Stimulated activated naive B cell treated with anti-CD40 and anti-IgM and Interleukin-4, amounts not matched to agents 10 μg/mL and 1 μg/mL and 100 μg/mL, for 72 hours (primary cell): Measurements from ENCODE around the gene TMEM62.
A peak's percentile ranks its signal among the peaks of the same experiment; 100 is the strongest.
"Not testable (repeated sequence)": the region's sequence is repeated elsewhere in the genome, so short reads cannot be mapped to it uniquely, and the experiment has no call there.

ENCODE experiments used
- ATAC-seq, 2 donors: fragments of 150-1000 bp; cut with Tn5 transposase; replicated peaks; 2 replicates each; pipeline ENCODE4 v1.10.0; 2021; ENCODE audit warnings: moderate library complexity in 1 of 2
- DNase-seq: peaks from one replicate; pipeline ENCODE4 v3.0.0; 2021
- H3K27ac Mint-ChIP-seq: one replicate; pipeline ENCODE4 v1.8.0; 2022; ENCODE audit warnings: mild to moderate bottlenecking, mixed read lengths
- H3K27me3 Mint-ChIP-seq, 2 donors: one replicate each; pipeline ENCODE4 v1.8.0; 2022; ENCODE audit warnings: mixed read lengths in 2 of 2
- H3K36me3 Mint-ChIP-seq, 2 donors: one replicate each; pipeline ENCODE4 v1.8.0; 2022; ENCODE audit warnings: mixed read lengths in 2 of 2, mild to moderate bottlenecking in 1 of 2
- H3K4me1 Mint-ChIP-seq, 2 donors: one replicate each; pipeline ENCODE4 v1.8.0; 2022; ENCODE audit warnings: mixed read lengths in 2 of 2, mild to moderate bottlenecking in 1 of 2
- H3K4me3 Mint-ChIP-seq, 2 donors: one replicate each; pipeline ENCODE4 v1.8.0; 2022; ENCODE audit warnings: mild to moderate bottlenecking in 2 of 2, mixed read lengths in 2 of 2, moderate library complexity in 1 of 2
- H3K9me3 Mint-ChIP-seq, 2 donors: one replicate each; pipeline ENCODE4 v1.8.0; 2022; ENCODE audit warnings: mixed read lengths in 2 of 2, mild to moderate bottlenecking in 1 of 2

TMEM62 gene

DNA sequence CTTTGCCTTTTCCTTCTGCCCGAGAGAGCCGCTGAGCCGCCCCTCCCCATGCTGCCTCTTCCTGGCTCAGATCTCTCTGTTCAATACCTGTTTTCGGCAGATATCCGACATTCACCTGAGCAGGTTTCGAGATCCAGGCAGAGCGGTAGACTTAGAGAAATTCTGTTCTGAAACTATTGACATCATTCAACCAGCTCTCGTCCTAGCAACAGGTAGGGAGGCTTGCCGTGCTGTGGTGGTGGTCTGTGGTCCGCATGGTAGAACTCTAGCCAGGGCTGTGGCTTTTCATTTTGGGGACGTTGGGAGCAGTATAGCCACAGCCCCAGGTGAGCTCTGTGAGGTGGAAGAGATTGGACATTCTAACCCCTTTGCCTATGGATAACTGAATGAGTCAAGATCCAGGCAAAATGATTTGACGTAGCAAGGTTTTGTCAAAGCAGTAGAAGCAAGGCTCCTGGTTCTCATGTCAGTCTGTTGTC is 810 bp downstream of the TMEM62 start:
- DNase-seq (no peak), ATAC-seq (peak; percentile 4 to 15)
- peaks cover 8 to 18% of the 10 kb centered on the region in 2 donors for H3K4me1 Mint-ChIP-seq
- peaks cover 12 to 18% of the 10 kb centered on the region in 2 donors for H3K36me3 Mint-ChIP-seq
- no peaks in the 10 kb centered on the region for H3K27me3 Mint-ChIP-seq
- H3K4me3 Mint-ChIP-seq, result peak overlapping the region; percentile 81 to 88
- peak overlapping the region; percentile 93 for H3K27ac Mint-ChIP-seq
- H3K9me3 Mint-ChIP-seq, result peaks cover 0 to 4% of the 10 kb centered on the region in 2 donors

DNA sequence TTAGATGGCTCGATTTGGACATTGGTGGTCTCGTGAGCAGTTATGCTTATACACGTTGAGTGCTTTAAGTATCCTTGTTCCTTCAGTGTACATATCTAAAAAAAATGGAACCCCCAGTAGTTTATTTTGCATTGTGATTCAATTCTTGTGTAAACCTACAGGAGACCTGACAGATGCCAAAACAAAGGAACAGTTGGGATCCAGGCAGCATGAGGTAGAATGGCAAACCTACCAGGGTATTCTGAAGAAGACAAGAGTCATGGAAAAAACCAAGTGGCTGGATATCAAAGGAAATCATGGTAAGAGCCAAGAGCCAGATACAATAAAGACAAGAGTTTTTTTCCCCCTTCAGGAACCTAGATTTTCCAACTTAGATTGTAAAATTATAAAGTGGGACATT is 2.0 kb downstream of the TMEM62 start:
- ATAC-seq, result no peak
- Mint-ChIP-seq H3K4me3 (no peak overlapping the region), H3K36me3 (peaks cover 22 to 30% of the 10 kb centered on the region in 2 donors)

DNA sequence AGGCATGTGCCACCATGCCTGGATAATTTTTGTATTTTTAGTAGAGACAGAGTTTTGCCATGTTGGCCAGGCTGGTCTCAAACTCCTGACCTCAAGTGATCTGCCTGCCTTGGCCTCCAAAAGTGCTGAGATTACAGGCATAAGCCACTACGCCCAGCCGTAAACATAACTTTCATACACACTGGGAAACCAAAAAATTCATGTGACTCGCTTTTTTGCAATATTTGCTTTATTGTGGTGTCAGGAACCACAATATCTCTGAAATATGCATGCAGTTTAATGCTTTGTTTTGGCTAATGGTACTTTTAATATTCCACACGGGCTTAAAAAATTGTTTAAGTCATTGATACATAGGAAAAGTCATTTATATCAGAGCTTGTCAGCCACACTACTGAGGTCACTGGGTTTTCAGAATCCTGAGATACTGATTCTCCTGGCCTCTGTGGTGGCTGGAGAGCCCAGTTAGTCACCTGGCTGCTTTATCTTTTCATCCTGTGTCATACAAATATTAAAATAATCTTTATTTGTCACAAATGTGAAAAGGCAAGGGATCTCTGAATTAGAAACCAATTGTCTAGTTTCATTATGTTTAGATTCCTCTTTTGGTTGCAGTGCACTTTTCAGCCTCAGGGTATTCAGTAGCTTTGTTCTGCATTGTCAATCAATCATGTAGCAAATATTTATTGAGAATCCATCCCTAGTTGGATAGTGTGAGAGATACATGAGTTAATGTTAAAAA is 10.0 kb downstream of the TMEM62 start:
- H3K27me3 Mint-ChIP-seq, result no peaks in the 10 kb centered on the region
- H3K4me3 Mint-ChIP-seq, result no peak overlapping the region
- DNase-seq (no peak), ATAC-seq (peak; percentile 75 to 77)
- peaks cover 46 to 58% of the 10 kb centered on the region in 2 donors for H3K36me3 Mint-ChIP-seq
- H3K27ac Mint-ChIP-seq, result peak overlapping the region; percentile 65
- H3K9me3 Mint-ChIP-seq, result no peaks in the 10 kb centered on the region
- H3K4me1 Mint-ChIP-seq, result peaks cover 11 to 26% of the 10 kb centered on the region in 2 donors

More for the DNA sequence above, 2.0 kb downstream of the TMEM62 start:
- Mint-ChIP-seq H3K9me3 (no peaks in the 10 kb centered on the region), H3K27me3 (no peaks in the 10 kb centered on the region), H3K4me1 (peaks cover 8 to 22% of the 10 kb centered on the region in 2 donors), H3K27ac (no peak overlapping the region)
- no peak for DNase-seq

GRCh38 chr15:43144512-43144911 is 11.1 kb downstream of the TMEM62 start:
- H3K9me3 Mint-ChIP-seq, result no peaks in the 10 kb centered on the region
- H3K36me3 Mint-ChIP-seq, result peaks cover 42 to 53% of the 10 kb centered on the region in 2 donors
- peaks cover 11 to 20% of the 10 kb centered on the region in 2 donors for H3K4me1 Mint-ChIP-seq
- DNase-seq (no peak), ATAC-seq (peak; percentile 73)
- no peaks in the 10 kb centered on the region for H3K27me3 Mint-ChIP-seq
- no peak overlapping the region for H3K4me3 Mint-ChIP-seq
- no peak overlapping the region for H3K27ac Mint-ChIP-seq

- peaks cover 11 to 19% of the 10 kb centered on the region in 2 donors for H3K4me1 Mint-ChIP-seq
- no peak overlapping the region for H3K4me3 Mint-ChIP-seq
- H3K27ac Mint-ChIP-seq, result no peak overlapping the region
- DNase-seq, result no peak
- H3K9me3 Mint-ChIP-seq, result no peaks in the 10 kb centered on the region
- peaks cover 27 to 41% of the 10 kb centered on the region in 2 donors for H3K36me3 Mint-ChIP-seq
- no peak for ATAC-seq
- H3K27me3 Mint-ChIP-seq, result no peaks in the 10 kb centered on the region
Observed at GRCh38 chr15:43146184-43146583, 12.8 kb downstream of the TMEM62 start.

GRCh38 chr15:43150191-43150929 is 17.0 kb downstream of the TMEM62 start:
- Mint-ChIP-seq H3K27ac (no peak overlapping the region), H3K27me3 (no peaks in the 10 kb centered on the region), H3K4me3 (no peak overlapping the region), H3K4me1 (peaks cover 5 to 6% of the 10 kb centered on the region in 2 donors), H3K9me3 (no peaks in the 10 kb centered on the region), H3K36me3 (peaks cover 19 to 31% of the 10 kb centered on the region in 2 donors)
- no peak for DNase-seq
- ATAC-seq, result no peak

DNA sequence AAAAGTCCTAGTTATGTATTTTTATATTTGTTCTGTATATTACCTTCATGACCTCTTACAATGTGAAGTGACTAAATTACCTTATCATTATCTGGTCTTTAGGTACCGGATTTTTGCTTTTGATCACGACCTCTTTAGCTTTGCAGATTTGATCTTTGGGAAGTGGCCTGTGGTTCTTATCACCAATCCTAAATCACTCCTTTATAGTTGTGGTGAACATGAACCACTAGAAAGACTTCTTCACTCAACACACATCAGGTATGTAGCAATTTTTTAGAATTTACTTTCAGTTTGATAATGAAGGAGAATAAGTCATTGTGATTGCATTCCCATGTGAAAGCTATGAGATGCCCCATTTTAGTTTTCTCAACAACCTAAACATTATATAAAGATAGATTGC is 18.3 kb downstream of the TMEM62 start:
- Mint-ChIP-seq H3K4me1 (peaks cover 5 to 6% of the 10 kb centered on the region in 2 donors), H3K36me3 (peaks cover 17 to 28% of the 10 kb centered on the region in 2 donors), H3K9me3 (no peaks in the 10 kb centered on the region), H3K27me3 (no peaks in the 10 kb centered on the region), H3K4me3 (no peak overlapping the region), H3K27ac (no peak overlapping the region)
- ATAC-seq, result no peak
- DNase-seq, result no peak

DNA sequence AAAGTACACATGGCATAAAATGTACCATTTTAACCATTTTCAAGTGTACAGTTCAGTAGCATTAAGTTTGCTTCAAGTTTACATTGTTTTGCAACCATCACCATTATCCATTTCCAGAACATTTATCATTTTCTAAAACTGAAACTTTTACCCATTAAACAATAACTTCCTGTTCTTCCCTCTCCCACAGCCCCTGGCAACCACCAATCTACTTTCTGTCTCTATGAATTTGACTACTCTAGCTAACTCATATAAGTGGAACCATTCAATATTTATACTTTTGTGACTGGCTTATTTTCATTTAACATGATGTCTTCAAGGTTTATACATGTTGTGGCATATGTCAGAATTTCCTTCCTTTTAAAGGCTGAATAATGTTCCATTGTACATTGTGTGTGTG is 19.9 kb downstream of the TMEM62 start:
- H3K27me3 Mint-ChIP-seq, result no peaks in the 10 kb centered on the region
- DNase-seq (no peak), ATAC-seq (no peak)
- H3K9me3 Mint-ChIP-seq, result no peaks in the 10 kb centered on the region
- H3K4me3 Mint-ChIP-seq, result no peak overlapping the region
- H3K27ac Mint-ChIP-seq, result no peak overlapping the region
- H3K36me3 Mint-ChIP-seq, result peaks cover 17 to 37% of the 10 kb centered on the region in 2 donors
- peaks cover 5 to 6% of the 10 kb centered on the region in 2 donors for H3K4me1 Mint-ChIP-seq

GRCh38 chr15:43165801-43166325 is 32.5 kb downstream of the TMEM62 start:
- peaks cover 24 to 39% of the 10 kb centered on the region in 2 donors for H3K36me3 Mint-ChIP-seq
- H3K27me3 Mint-ChIP-seq, result no peaks in the 10 kb centered on the region
- DNase-seq (no peak), ATAC-seq (no peak)
- no peak overlapping the region for H3K27ac Mint-ChIP-seq
- peaks cover 0 to 2% of the 10 kb centered on the region in 2 donors for H3K9me3 Mint-ChIP-seq
- H3K4me1 Mint-ChIP-seq, result no peaks in the 10 kb centered on the region
- no peak overlapping the region for H3K4me3 Mint-ChIP-seq

DNA sequence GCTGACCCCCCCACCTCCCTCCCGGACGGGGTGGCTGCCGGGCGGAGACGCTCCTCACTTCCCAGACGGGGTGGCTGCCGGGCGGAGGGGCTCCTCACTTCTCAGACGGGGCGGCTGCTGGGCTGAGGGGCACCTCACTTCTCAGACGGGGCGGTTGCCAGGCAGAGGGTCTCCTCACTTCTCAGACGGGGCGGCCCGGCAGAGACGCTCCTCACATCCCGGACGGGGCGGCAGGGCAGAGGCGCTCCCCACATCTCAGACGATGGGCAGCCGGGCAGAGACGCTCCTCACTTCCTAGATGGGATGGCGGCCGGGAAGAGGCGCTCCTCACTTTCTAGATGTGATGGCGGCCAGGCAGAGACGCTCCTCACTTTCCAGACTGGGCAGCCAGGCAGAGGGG is 33.9 kb downstream of the TMEM62 start:
- H3K4me1 Mint-ChIP-seq, H3K9me3 Mint-ChIP-seq, H3K27ac Mint-ChIP-seq, H3K4me3 Mint-ChIP-seq, DNase-seq, H3K27me3 Mint-ChIP-seq, ATAC-seq: not testable (repeated sequence)
- peaks cover 28 to 45% of the 10 kb centered on the region in 2 donors for H3K36me3 Mint-ChIP-seq

DNA sequence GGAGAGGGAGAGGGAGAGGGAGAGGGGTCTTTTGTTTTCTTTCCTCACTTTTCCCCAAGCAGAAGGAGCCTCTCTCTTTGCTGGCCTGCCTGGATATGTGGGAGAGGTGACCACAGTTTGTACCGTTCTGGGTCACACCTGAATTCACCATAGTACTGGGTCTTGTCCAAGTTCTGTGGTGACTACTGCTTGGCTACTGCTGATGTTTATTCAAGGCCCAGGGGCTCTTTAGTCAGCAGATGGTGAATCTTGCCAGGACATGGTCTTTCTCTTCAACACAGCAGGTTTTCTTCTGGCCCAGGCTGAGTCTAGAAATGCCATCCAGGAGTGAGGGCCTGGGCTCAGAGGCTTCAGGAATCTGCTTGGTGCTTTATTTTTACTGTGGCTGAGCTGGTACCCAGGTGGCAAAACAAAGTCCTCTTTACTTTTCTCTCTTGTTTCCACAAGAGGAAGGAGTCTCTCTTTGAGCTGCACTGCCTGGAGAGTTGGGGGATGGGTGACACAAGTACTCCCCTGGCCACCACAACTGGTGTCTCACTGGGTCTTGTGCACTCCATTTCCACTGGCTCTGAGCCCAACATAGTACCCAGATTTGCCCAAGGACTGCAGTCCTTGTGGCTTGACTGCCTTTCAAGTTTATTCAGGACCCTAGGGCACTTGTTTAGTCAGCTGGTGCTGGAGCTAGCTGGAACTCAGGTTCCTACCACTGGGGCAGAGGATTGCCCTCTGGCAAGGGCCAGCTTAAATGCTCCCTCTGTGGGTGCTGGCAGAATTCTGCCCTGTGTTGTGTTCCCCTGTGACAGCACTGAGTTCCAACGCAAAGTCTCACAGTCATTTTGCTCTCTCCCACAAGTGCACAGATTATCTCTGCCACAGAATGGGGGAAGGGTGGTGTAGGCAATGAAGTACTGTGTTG is 35.1 kb downstream of the TMEM62 start:
- peaks cover 34 to 50% of the 10 kb centered on the region in 2 donors for H3K36me3 Mint-ChIP-seq
- H3K9me3 Mint-ChIP-seq, result peaks cover 0 to 2% of the 10 kb centered on the region in 2 donors
- no peaks in the 10 kb centered on the region for H3K4me1 Mint-ChIP-seq
- DNase-seq (no peak), ATAC-seq (no peak)
- no peaks in the 10 kb centered on the region for H3K27me3 Mint-ChIP-seq
- H3K27ac Mint-ChIP-seq, result peak overlapping the region; percentile 31
- no peak overlapping the region for H3K4me3 Mint-ChIP-seq

DNA sequence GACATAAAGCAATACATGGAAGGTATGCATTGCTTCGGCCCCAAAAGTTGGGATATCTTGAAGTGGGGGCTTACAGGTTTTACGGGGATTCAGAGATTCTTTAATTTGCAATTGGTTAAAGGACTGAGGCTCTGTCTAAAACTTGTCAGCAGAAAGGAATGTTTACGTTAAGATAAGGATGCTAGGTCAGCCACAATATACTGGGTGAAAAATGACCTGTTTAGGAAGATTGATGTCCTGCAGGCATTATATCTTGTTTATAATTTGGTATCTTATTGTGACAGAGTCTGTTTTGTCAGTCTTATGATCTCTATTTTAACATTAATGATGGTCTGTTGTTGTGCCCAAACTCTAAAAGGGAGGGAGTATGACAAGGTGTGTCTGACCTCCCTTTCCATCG is 36.5 kb downstream of the TMEM62 start:
- peaks cover 35 to 54% of the 10 kb centered on the region in 2 donors for H3K36me3 Mint-ChIP-seq
- no peaks in the 10 kb centered on the region for H3K4me1 Mint-ChIP-seq
- H3K27me3 Mint-ChIP-seq, result no peaks in the 10 kb centered on the region
- H3K9me3 Mint-ChIP-seq, result peaks cover 0 to 2% of the 10 kb centered on the region in 2 donors
- no peak overlapping the region for H3K4me3 Mint-ChIP-seq
- ATAC-seq (no peak), DNase-seq (no peak)
- H3K27ac Mint-ChIP-seq, result no peak overlapping the region

- peaks cover 34 to 37% of the 10 kb centered on the region in 2 donors for H3K36me3 Mint-ChIP-seq
- not testable (repeated sequence) for ATAC-seq, H3K27me3 Mint-ChIP-seq, H3K4me3 Mint-ChIP-seq, H3K9me3 Mint-ChIP-seq, H3K4me1 Mint-ChIP-seq, DNase-seq
- H3K27ac Mint-ChIP-seq, result peak overlapping the region; percentile 56
Observed at GRCh38 chr15:43175656-43176309, 42.4 kb downstream of the TMEM62 start.
